Uterus (tissue), 2 donors: ENCODE results near the gene EIPR1.

Source experiments
- CTCF ChIP-seq, 4 experiments: fragments of 200-600 bp in 2 of 4; fragments of 450-650 bp in 2 of 4; sonication (generic) in 2 of 4; IDR thresholded peaks; one replicate each; pipeline ENCODE4 v1.5.1; 2016 to 2019; ENCODE audit warnings: antibody characterized with exemption in 4 of 4, mild to moderate bottlenecking in 2 of 4, moderate library complexity in 1 of 4
- POLR2A ChIP-seq, 2 donors: fragments of 450-650 bp; IDR thresholded peaks; one replicate each; pipeline ENCODE4 v1.6.1; 2016; ENCODE audit warnings: antibody characterized with exemption in 2 of 2, mild to moderate bottlenecking in 1 of 2, moderate library complexity in 1 of 2

GRCh38 chr2:3142961-3143571 is 234.6 kb downstream of the EIPR1 start:
- TF ChIP-seq CTCF (IDR thresholded peaks at IDR 0.05) (no peak), POLR2A (IDR thresholded peaks at IDR 0.05) (no peak)
